Natural killer cell (primary cell): ENCODE data around the gene NAAA. TPM values are rescaled to one million over a fixed set of nuclear protein-coding genes. Genes with fewer than 3 reads are reported as not detected.

Experiments used
- ATAC-seq, 3 donors: fragments of 150-1000 bp in 2 of 3; fragments of 200-7000 bp in 1 of 3; cut with Tn5 transposase; 1 replicate in 1 of 3; 2 replicates in 2 of 3; pipeline ENCODE4 v1.10.0; 2021; ENCODE audit warnings: mild to moderate bottlenecking in 2 of 3, moderate library complexity in 2 of 3
- DNase-seq, 2 donors: peaks; one replicate each; pipeline versions ENCODE4 v3.0.0 to v3.0.0-alpha.2; 2013 to 2021; ENCODE audit warnings: mixed read lengths in 1 of 2
- H3K27ac ChIP-seq: one replicate; pipeline ENCODE4 v1.5.1; 2013; ENCODE audit warnings: mild to moderate bottlenecking, low read length
- H3K27me3 ChIP-seq: one replicate; pipeline ENCODE4 v1.6.1; 2013; ENCODE audit warnings: low read length; ENCODE audit not compliant: control insufficient read depth, insufficient read depth
- H3K36me3 ChIP-seq: one replicate; pipeline ENCODE4 v1.6.1; 2013; ENCODE audit warnings: low read length; ENCODE audit not compliant: control insufficient read depth, insufficient read depth
- H3K4me1 ChIP-seq: one replicate; pipeline ENCODE4 v1.6.1; 2013; ENCODE audit warnings: low read length; ENCODE audit not compliant: control insufficient read depth, insufficient read depth
- H3K4me3 ChIP-seq: one replicate; pipeline ENCODE4 v1.5.1; 2013; ENCODE audit warnings: low read length
- H3K9me3 ChIP-seq: one replicate; pipeline ENCODE4 v1.6.1; 2013; ENCODE audit warnings: low read length; ENCODE audit not compliant: control insufficient read depth, insufficient read depth
- H3K27ac Mint-ChIP-seq, 2 donors: one replicate each; pipeline ENCODE4 v1.8.0; 2022; ENCODE audit warnings: mild to moderate bottlenecking in 2 of 2, mixed read lengths in 2 of 2, moderate library complexity in 1 of 2
- H3K27me3 Mint-ChIP-seq, 2 donors: one replicate each; pipeline ENCODE4 v1.8.0; 2022; ENCODE audit warnings: low read depth in 2 of 2, mixed read lengths in 2 of 2
- H3K36me3 Mint-ChIP-seq: one replicate; pipeline ENCODE4 v1.8.0; 2022; ENCODE audit warnings: mixed read lengths
- H3K4me1 Mint-ChIP-seq, 2 donors: one replicate each; pipeline ENCODE4 v1.8.0; 2022; ENCODE audit warnings: mixed read lengths in 2 of 2
- H3K4me3 Mint-ChIP-seq: one replicate; pipeline ENCODE4 v1.8.0; 2022; ENCODE audit warnings: mild to moderate bottlenecking, moderate library complexity, mixed read lengths
- H3K9me3 Mint-ChIP-seq, 2 donors: one replicate each; pipeline ENCODE4 v1.8.0; 2022; ENCODE audit warnings: mixed read lengths in 2 of 2
- CTCF ChIP-seq: fragments of 200-600 bp; IDR thresholded peaks from one replicate; pipeline ENCODE4 v1.8.0; 2022; ENCODE audit warnings: antibody characterized with exemption
- WGBS: methylation state at CpG from one replicate; pipeline ENCODE4 v1.1.7; 2013; ENCODE audit warnings: missing lambda C conversion rate; ENCODE audit not compliant: insufficient coverage; 5-methylcytosine and 5-hydroxymethylcytosine counted together
- intact Hi-C: fragments of 100-400 bp; cut with micrococcal nuclease; formaldehyde crosslinking; loops from one replicate; pipeline ENCODE4 v1.14.2; 2022
- total RNA-seq, 4 donors: library from RNA; stranded (reverse); fragments of 120-200 nt in 1 of 4; gene quantifications; one replicate each; pipeline versions ENCODE4 v1.2.3 to v1.2.4, GENCODE V29; 2013 to 2022

NAAA gene
- total RNA-seq, 3 donors from 2014 or later (not counting 1 experiment from before 2014, with no cell fraction given), result 37.8 to 56.3 (median 43.4) TPM

GRCh38 chr4:75898536-75898935, 42.3 kb downstream of the NAAA start:
- Histone ChIP-seq H3K4me1 (peaks cover 13% of the 10 kb centered on the region), H3K4me3 (no peak overlapping the region), H3K27me3 (no peaks in the 10 kb centered on the region), H3K9me3 (no peaks in the 10 kb centered on the region), H3K27ac (no peak overlapping the region), H3K36me3 (no peaks in the 10 kb centered on the region)
- Mint-ChIP-seq H3K36me3 (no peaks in the 10 kb centered on the region), H3K27ac (no peak overlapping the region), H3K27me3 (peaks cover 0 to 3% of the 10 kb centered on the region in 2 donors), H3K4me1 (no peaks in the 10 kb centered on the region), H3K9me3 (no peaks in the 10 kb centered on the region), H3K4me3 (no peak overlapping the region)
- DNase-seq, result no peak
- TF ChIP-seq CTCF, result no peak
- ATAC-seq, result no peak
- intact Hi-C loops, result no loop called here

- H3K9me3 Mint-ChIP-seq, result no peaks in the 10 kb centered on the region
- no peaks in the 10 kb centered on the region for H3K4me1 Mint-ChIP-seq
- Histone ChIP-seq H3K36me3 (no peaks in the 10 kb centered on the region), H3K4me3 (no peak overlapping the region), H3K4me1 (no peaks in the 10 kb centered on the region), H3K27ac (no peak overlapping the region), H3K9me3 (no peaks in the 10 kb centered on the region), H3K27me3 (no peaks in the 10 kb centered on the region)
- H3K4me3 Mint-ChIP-seq, result no peak overlapping the region
- peak in 1 of 2 donors; percentile 75 for DNase-seq
- ATAC-seq, result peak; percentile 59 to 78 (median 62)
- no peaks in the 10 kb centered on the region for H3K36me3 Mint-ChIP-seq
- WGBS, result 37% methylated on average over 3 of the region's 4 CpGs
- H3K27ac Mint-ChIP-seq, result no peak overlapping the region
- intact Hi-C loops, result loop anchor here (1.0 kb wide), 1 partner anchor 171 kb away; no protein-coding TSS in a partner anchor
- TF ChIP-seq CTCF, result peak; percentile 73
- peaks cover 0 to 3% of the 10 kb centered on the region in 2 donors for H3K27me3 Mint-ChIP-seq
Observed at GRCh38 chr4:75895744-75896314, 45.0 kb downstream of the NAAA start.

DNA sequence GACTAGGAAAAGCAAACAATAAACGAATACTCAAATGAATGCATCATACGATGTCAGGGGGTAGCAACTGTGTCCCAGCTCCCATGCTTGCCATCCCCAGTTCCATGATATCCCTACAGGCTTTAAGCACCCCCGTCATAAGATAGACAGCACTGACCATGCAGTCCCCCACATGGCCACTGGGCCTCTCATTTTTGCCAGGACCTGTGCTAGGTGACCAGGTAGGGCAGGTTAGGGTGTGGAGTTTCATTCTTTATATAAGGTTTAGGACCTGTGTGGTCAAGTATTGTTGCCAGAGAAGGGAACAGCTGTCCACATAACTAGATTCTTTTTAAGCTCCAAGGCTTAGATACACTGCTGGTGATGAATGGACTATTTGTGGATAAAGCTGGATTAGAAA, 48.3 kb downstream of the NAAA start:
- no peaks in the 10 kb centered on the region for H3K27me3 ChIP-seq
- ATAC-seq, result no peak
- no peak overlapping the region for H3K4me3 ChIP-seq
- no peaks in the 10 kb centered on the region for H3K36me3 ChIP-seq
- peaks cover 4 to 7% of the 10 kb centered on the region in 2 donors for H3K27me3 Mint-ChIP-seq
- H3K4me1 ChIP-seq, result no peaks in the 10 kb centered on the region
- H3K9me3 ChIP-seq, result no peaks in the 10 kb centered on the region
- DNase-seq, result no peak
- WGBS, result 92% methylated on average over 3 of the region's 3 CpGs
- no peaks in the 10 kb centered on the region for H3K9me3 Mint-ChIP-seq
- H3K4me1 Mint-ChIP-seq, result no peaks in the 10 kb centered on the region
- H3K36me3 Mint-ChIP-seq, result no peaks in the 10 kb centered on the region
- H3K4me3 Mint-ChIP-seq, result no peak overlapping the region
- H3K27ac Mint-ChIP-seq, result no peak overlapping the region
- intact Hi-C loops, result no loop called here
- H3K27ac ChIP-seq, result no peak overlapping the region
- no peak for TF ChIP-seq CTCF

GRCh38 chr4:75891611-75892010, 49.2 kb downstream of the NAAA start:
- no peak overlapping the region for H3K4me3 Mint-ChIP-seq
- H3K9me3 ChIP-seq, result no peaks in the 10 kb centered on the region
- no peak for DNase-seq
- H3K4me1 ChIP-seq, result no peaks in the 10 kb centered on the region
- WGBS, result 92% methylated on average over 14 of the region's 14 CpGs
- no peaks in the 10 kb centered on the region for H3K9me3 Mint-ChIP-seq
- H3K36me3 ChIP-seq, result no peaks in the 10 kb centered on the region
- no peaks in the 10 kb centered on the region for H3K27me3 ChIP-seq
- no peak overlapping the region for H3K27ac Mint-ChIP-seq
- no peaks in the 10 kb centered on the region for H3K4me1 Mint-ChIP-seq
- intact Hi-C loops, result no loop called here
- H3K4me3 ChIP-seq, result no peak overlapping the region
- peaks cover 4 to 7% of the 10 kb centered on the region in 2 donors for H3K27me3 Mint-ChIP-seq
- H3K27ac ChIP-seq, result no peak overlapping the region
- ATAC-seq, result no peak
- TF ChIP-seq CTCF, result no peak
- no peaks in the 10 kb centered on the region for H3K36me3 Mint-ChIP-seq
